Measurements from ENCODE around the gene PRKCZ. TPM values are rescaled to one million over a fixed set of nuclear protein-coding genes. Genes with fewer than 3 reads are reported as not detected.
A peak's percentile ranks its signal among the peaks of the same experiment; 100 is the strongest.

Gene PRKCZ
- total and polyA plus RNA-seq, 9 of the 15 experiments (the other 6 are each of a cell fraction or from before 2014, with no cell fraction given), result 0.07 to 3.1 (median 1.3) TPM

- TF ChIP-seq HOMEZ (CRISPR knock-in tag; IDR thresholded peaks at IDR 0.05), result no peak
- 0 out of 2 replicates have a peak, but pooled peaks have one; percentile 11 for TF ChIP-seq ZBTB34 (CRISPR knock-in tag; IDR thresholded peaks at IDR 0.05)
- peak; percentile 71 for TF ChIP-seq ATF3 (IDR thresholded peaks at IDR 0.05)
- TF ChIP-seq ATF3 (CRISPR knock-in tag; conservative IDR thresholded peaks at IDR 0.05), result peak; percentile 66; the same call in 1 of the 2 replicates
- TF ChIP-seq MLX (CRISPR knock-in tag; conservative IDR thresholded peaks at IDR 0.05), result 0 out of 4 replicates have a peak, but pooled peaks of 1 of the 2 experiments have one; percentile 75
- 0 out of 2 replicates have a peak, but pooled peaks have one; percentile 24 for TF ChIP-seq ARID3A (IDR thresholded peaks at IDR 0.05; ENCODE audit: borderline replicate concordance, low read depth, low read length)
- TF ChIP-seq U2AF1 (optimal IDR thresholded peaks at IDR 0.05; ENCODE audit: low read depth, low read length), result no peak
- TF ChIP-seq FOXK1 (CRISPR knock-in tag; IDR thresholded peaks at IDR 0.05; ENCODE audit: borderline replicate concordance), result no peak
- TF ChIP-seq VEZF1 (CRISPR knock-in tag; IDR thresholded peaks at IDR 0.05), result peak; percentile 77
- peak; percentile 25; the same call in 1 of the 2 replicates for TF ChIP-seq NR2C1 (IDR thresholded peaks at IDR 0.05)
- peak; percentile 82 for TF ChIP-seq NR2C1 (tag; IDR thresholded peaks at IDR 0.05)
- TF ChIP-seq MXD1 (CRISPR knock-in tag; IDR thresholded peaks at IDR 0.05; ENCODE audit: borderline replicate concordance, poor library complexity, severe bottlenecking), result no peak
- peak; percentile 23; the same call in 1 of the 2 replicates for TF ChIP-seq ZFP1 (CRISPR knock-in tag; IDR thresholded peaks at IDR 0.05)
- no peak for TF ChIP-seq HMBOX1 (IDR thresholded peaks at IDR 0.05)
Observed at GRCh38 chr1:2175681-2176454, 125.7 kb downstream of the PRKCZ start (continued).
